Mononuclear cell (primary cell): ENCODE measurements around the gene EXOC4. TPM values are rescaled to one million over a fixed set of nuclear protein-coding genes. Genes with fewer than 3 reads are reported as not detected.

Experiments
- H3K27me3 ChIP-seq: 2 replicates; pipeline ENCODE4 v1.6.0; 2011; ENCODE audit warnings: low read length, control low read depth; ENCODE audit not compliant: insufficient read depth
- H3K4me1 ChIP-seq: 2 replicates; pipeline ENCODE4 v1.5.1; 2011; ENCODE audit warnings: mild to moderate bottlenecking, low read length, control low read depth; ENCODE audit not compliant: insufficient read depth
- H3K4me3 ChIP-seq: 2 replicates; pipeline ENCODE4 v1.5.1; 2011; ENCODE audit warnings: mild to moderate bottlenecking, low read length, moderate library complexity
- H3K9me3 ChIP-seq: 2 replicates; pipeline ENCODE4 v1.5.1; 2011; ENCODE audit warnings: low read depth, mild to moderate bottlenecking, control low read depth, low read length
- total RNA-seq: library from RNA; depleted of rRNA; stranded (reverse); fragments of >200 nt; gene quantifications from one replicate; pipeline ENCODE4 v1.2.3, GENCODE V29; 2012

Gene EXOC4
- total RNA-seq, 1 donor: 106 TPM

GRCh38 chr7:133587903-133588302 is 335.0 kb downstream of the EXOC4 start:
- H3K4me3 ChIP-seq: no peak overlapping the region
- no peaks in the 10 kb centered on the region for H3K27me3 ChIP-seq
- H3K9me3 ChIP-seq: no peaks in the 10 kb centered on the region
- H3K4me1 ChIP-seq: peaks cover 12% of the 10 kb centered on the region

- no peaks in the 10 kb centered on the region for H3K4me1 ChIP-seq
- H3K27me3 ChIP-seq: no peaks in the 10 kb centered on the region
- no peaks in the 10 kb centered on the region for H3K9me3 ChIP-seq
- no peak overlapping the region for H3K4me3 ChIP-seq
Measured at GRCh38 chr7:133590795-133591194, 337.9 kb downstream of the EXOC4 start.

- no peaks in the 10 kb centered on the region for H3K9me3 ChIP-seq
- no peak overlapping the region for H3K4me3 ChIP-seq
- H3K27me3 ChIP-seq: no peaks in the 10 kb centered on the region
- no peaks in the 10 kb centered on the region for H3K4me1 ChIP-seq
Measured at GRCh38 chr7:133591704-133592340, 338.9 kb downstream of the EXOC4 start.

- H3K4me3 ChIP-seq: no peak overlapping the region
- no peaks in the 10 kb centered on the region for H3K4me1 ChIP-seq
- H3K27me3 ChIP-seq: no peaks in the 10 kb centered on the region
- no peaks in the 10 kb centered on the region for H3K9me3 ChIP-seq
Measured at GRCh38 chr7:133593561-133593960, 340.7 kb downstream of the EXOC4 start.

GRCh38 chr7:133601617-133602016 is 348.7 kb downstream of the EXOC4 start:
- no peaks in the 10 kb centered on the region for H3K27me3 ChIP-seq
- no peak overlapping the region for H3K4me3 ChIP-seq
- no peaks in the 10 kb centered on the region for H3K4me1 ChIP-seq
- no peaks in the 10 kb centered on the region for H3K9me3 ChIP-seq

- Histone ChIP-seq H3K4me3 (no peak overlapping the region), H3K4me1 (no peaks in the 10 kb centered on the region), H3K27me3 (no peaks in the 10 kb centered on the region), H3K9me3 (no peaks in the 10 kb centered on the region)
Measured at GRCh38 chr7:133602291-133602690, 349.4 kb downstream of the EXOC4 start.

GRCh38 chr7:133606991-133607390 is 354.1 kb downstream of the EXOC4 start:
- Histone ChIP-seq H3K4me1 (no peaks in the 10 kb centered on the region), H3K27me3 (no peaks in the 10 kb centered on the region), H3K4me3 (no peak overlapping the region), H3K9me3 (no peaks in the 10 kb centered on the region)

- Histone ChIP-seq H3K9me3 (no peaks in the 10 kb centered on the region), H3K4me3 (no peak overlapping the region), H3K27me3 (no peaks in the 10 kb centered on the region), H3K4me1 (no peaks in the 10 kb centered on the region)
Measured at GRCh38 chr7:133609806-133610205, 356.9 kb downstream of the EXOC4 start.

GRCh38 chr7:133611955-133612354 is 359.1 kb downstream of the EXOC4 start:
- Histone ChIP-seq H3K27me3 (no peaks in the 10 kb centered on the region), H3K9me3 (no peaks in the 10 kb centered on the region), H3K4me3 (no peak overlapping the region), H3K4me1 (no peaks in the 10 kb centered on the region)

- no peaks in the 10 kb centered on the region for H3K9me3 ChIP-seq
- no peaks in the 10 kb centered on the region for H3K27me3 ChIP-seq
- no peak overlapping the region for H3K4me3 ChIP-seq
- no peaks in the 10 kb centered on the region for H3K4me1 ChIP-seq
Measured at GRCh38 chr7:133613250-133613790, 360.4 kb downstream of the EXOC4 start.

GRCh38 chr7:133614251-133614650 is 361.4 kb downstream of the EXOC4 start:
- H3K4me3 ChIP-seq: no peak overlapping the region
- H3K4me1 ChIP-seq: no peaks in the 10 kb centered on the region
- H3K9me3 ChIP-seq: no peaks in the 10 kb centered on the region
- no peaks in the 10 kb centered on the region for H3K27me3 ChIP-seq

- no peak overlapping the region for H3K4me3 ChIP-seq
- no peaks in the 10 kb centered on the region for H3K4me1 ChIP-seq
- no peaks in the 10 kb centered on the region for H3K9me3 ChIP-seq
- no peaks in the 10 kb centered on the region for H3K27me3 ChIP-seq
Measured at GRCh38 chr7:133618970-133619369, 366.1 kb downstream of the EXOC4 start.

GRCh38 chr7:133619491-133619890 is 366.6 kb downstream of the EXOC4 start:
- no peaks in the 10 kb centered on the region for H3K9me3 ChIP-seq
- no peaks in the 10 kb centered on the region for H3K27me3 ChIP-seq
- no peaks in the 10 kb centered on the region for H3K4me1 ChIP-seq
- H3K4me3 ChIP-seq: no peak overlapping the region

- Histone ChIP-seq H3K27me3 (no peaks in the 10 kb centered on the region), H3K4me3 (no peak overlapping the region), H3K4me1 (no peaks in the 10 kb centered on the region), H3K9me3 (no peaks in the 10 kb centered on the region)
Measured at GRCh38 chr7:133623721-133624120, 370.8 kb downstream of the EXOC4 start.

GRCh38 chr7:133625046-133625445 is 372.2 kb downstream of the EXOC4 start:
- Histone ChIP-seq H3K4me1 (no peaks in the 10 kb centered on the region), H3K9me3 (no peaks in the 10 kb centered on the region), H3K27me3 (no peaks in the 10 kb centered on the region), H3K4me3 (no peak overlapping the region)

GRCh38 chr7:133629701-133630100 is 376.8 kb downstream of the EXOC4 start:
- H3K4me3 ChIP-seq: no peak overlapping the region
- H3K4me1 ChIP-seq: peaks cover 8% of the 10 kb centered on the region

More at GRCh38 chr7:133629701-133630100, 376.8 kb downstream of the EXOC4 start:
- H3K9me3 ChIP-seq: no peaks in the 10 kb centered on the region
- no peaks in the 10 kb centered on the region for H3K27me3 ChIP-seq
